Measurements from ENCODE around the gene HLA-DPB1.

Gene HLA-DPB1

GRCh38 chr6:33078919-33079521 lies 3.2 kb downstream of the HLA-DPB1 start:
- no peak for DNase-seq (ENCODE audit: extremely low read depth, low read depth)
- TF ChIP-seq CTCF (IDR thresholded peaks at IDR 0.05; ENCODE audit: low read depth, low read length, missing control alignments) = no peak
- no peak overlapping the region for H3K4me3 ChIP-seq (replicated peaks; ENCODE audit: low read depth, low read length)

GRCh38 chr6:33079580-33079979 lies 3.8 kb downstream of the HLA-DPB1 start:
- H3K4me3 ChIP-seq (replicated peaks; ENCODE audit: low read depth, low read length) = no peak overlapping the region; the same call in 1 of the 2 replicates
- DNase-seq (ENCODE audit: extremely low read depth, low read depth) = no peak
- no peak for TF ChIP-seq CTCF (IDR thresholded peaks at IDR 0.05; ENCODE audit: low read depth, low read length, missing control alignments)

DNA sequence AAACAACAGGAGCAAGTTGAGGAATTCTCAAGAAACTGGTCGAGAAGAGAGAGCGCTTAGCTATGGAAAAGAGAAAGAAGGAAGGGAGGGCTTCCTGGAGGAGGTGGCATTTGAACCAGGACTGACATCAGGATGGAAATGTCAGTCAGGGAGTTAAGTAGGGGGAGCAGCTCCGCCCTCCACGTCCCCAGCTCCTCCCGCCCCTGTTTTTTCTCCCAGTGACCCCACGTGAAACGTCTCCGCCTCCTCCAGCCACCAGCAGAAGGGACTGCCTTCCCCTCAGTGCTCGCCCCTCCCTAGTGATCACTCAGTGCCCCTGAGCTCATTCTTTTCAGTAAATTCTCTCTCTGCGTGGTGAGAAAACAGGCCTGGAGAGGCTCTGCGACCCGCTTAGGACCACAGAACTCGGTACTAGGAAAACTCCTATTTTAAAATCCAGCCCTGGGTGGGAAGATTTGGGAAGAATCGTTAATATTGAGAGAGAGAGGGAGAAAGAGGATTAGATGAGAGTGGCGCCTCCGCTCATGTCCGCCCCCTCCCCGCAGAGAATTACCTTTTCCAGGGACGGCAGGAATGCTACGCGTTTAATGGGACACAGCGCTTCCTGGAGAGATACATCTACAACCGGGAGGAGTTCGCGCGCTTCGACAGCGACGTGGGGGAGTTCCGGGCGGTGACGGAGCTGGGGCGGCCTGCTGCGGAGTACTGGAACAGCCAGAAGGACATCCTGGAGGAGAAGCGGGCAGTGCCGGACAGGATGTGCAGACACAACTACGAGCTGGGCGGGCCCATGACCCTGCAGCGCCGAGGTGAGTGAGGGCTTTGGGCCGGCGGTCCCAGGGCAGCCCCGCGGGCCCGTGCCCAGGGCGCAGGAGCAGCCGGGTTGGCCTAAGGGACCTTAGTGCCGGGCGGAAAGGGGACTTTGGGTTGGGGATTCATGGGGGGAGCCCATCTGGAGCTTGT lies 4.6 kb downstream of the HLA-DPB1 start:
- no peak for DNase-seq (ENCODE audit: extremely low read depth, low read depth)

DNA sequence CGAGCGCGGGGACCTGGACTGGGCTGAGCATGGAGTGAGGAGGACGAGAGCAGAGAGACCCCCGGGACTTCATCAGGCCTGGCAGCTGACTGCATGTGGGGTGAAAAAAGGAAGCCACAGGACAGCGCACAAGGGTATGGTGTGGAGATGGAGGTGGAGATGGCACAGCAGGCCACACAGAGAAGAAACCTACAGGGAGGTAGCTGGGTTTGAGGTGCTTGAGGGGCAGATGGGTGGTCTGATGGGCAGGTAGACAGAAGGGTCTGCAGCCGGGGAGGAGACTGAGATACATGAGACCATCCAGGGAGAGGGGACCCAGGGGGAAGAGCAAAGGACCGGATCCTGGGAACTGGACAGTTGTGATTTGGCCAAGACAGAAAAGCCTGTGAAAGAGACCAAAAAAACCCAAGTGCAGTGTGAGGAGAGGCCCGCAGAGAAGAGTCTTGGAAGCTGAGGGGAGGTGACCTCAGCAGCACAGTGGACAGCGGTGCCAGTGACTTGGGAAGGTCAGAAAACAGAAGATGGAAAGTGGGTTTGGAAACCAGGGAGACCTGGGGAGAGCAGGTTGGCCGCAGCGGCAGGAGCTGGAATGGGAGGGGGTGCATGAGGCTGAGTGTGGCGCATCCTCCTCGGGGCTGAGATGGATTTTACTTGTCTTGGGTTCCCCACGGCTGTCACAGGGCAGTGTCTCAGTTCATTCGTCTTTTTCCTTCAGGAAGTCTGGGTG lies 5.5 kb downstream of the HLA-DPB1 start:
- no peak for TF ChIP-seq CTCF (IDR thresholded peaks at IDR 0.05; ENCODE audit: low read depth, low read length, missing control alignments)
- peak overlapping the region; percentile 45 for H3K4me3 ChIP-seq (replicated peaks; ENCODE audit: low read depth, low read length)

More for the DNA sequence above, 4.6 kb downstream of the HLA-DPB1 start:
- peak overlapping the region; percentile 45 for H3K4me3 ChIP-seq (replicated peaks; ENCODE audit: low read depth, low read length)
- TF ChIP-seq CTCF (IDR thresholded peaks at IDR 0.05; ENCODE audit: low read depth, low read length, missing control alignments) = no peak

DNA sequence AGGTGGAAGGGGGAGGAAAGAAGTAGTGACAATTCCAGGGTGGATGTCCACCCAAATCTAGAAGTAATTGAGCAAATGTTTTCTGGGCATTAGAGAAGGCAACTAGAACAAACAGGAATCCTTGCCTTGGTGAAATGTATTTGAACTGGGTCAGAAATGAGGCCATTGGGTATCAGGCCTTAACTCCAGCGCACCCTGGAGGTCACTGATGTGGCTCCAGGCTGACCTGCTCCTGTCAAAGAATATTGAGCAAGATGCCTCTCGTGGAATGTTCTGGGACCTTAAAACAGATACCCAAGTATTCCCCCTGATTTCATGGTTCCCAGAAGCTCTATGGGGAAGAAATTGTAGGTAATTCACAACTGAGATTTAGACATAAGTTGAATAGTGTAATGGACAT lies 6.9 kb downstream of the HLA-DPB1 start:
- DNase-seq (ENCODE audit: extremely low read depth, low read depth) = no peak
- H3K4me3 ChIP-seq (replicated peaks; ENCODE audit: low read depth, low read length) = no peak overlapping the region
- TF ChIP-seq CTCF (IDR thresholded peaks at IDR 0.05; ENCODE audit: low read depth, low read length, missing control alignments) = peak; percentile 73

More for the DNA sequence above, 5.5 kb downstream of the HLA-DPB1 start:
- no peak for DNase-seq (ENCODE audit: extremely low read depth, low read depth)

DNA sequence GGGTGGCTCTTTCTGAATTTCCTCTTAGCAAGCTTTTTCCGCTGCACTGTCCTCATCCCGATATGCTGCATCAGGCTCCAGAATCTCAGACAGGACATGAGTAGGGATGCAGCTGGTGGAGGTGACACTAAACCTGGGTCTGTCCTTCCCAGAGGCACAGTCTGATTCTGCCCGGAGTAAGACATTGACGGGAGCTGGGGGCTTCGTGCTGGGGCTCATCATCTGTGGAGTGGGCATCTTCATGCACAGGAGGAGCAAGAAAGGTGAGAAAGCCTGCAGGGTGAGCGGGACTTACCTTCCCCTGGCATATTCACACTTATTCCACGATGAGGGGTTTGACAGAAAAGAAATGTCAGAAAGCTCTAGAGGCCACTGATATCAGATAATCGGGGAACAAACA lies 9.8 kb downstream of the HLA-DPB1 start:
- H3K4me3 ChIP-seq (replicated peaks; ENCODE audit: low read depth, low read length) = no peak overlapping the region
- TF ChIP-seq CTCF (IDR thresholded peaks at IDR 0.05; ENCODE audit: low read depth, low read length, missing control alignments) = no peak
- no peak for DNase-seq (ENCODE audit: extremely low read depth, low read depth)

Measured in HFF-Myc (cell line).